ENCODE results near the gene SETD2. TPM values are rescaled to one million over a fixed set of nuclear protein-coding genes. Genes with fewer than 3 reads are reported as not detected.

SETD2 gene
- total RNA-seq, 2 experiments from 2014 or later, result 55.7 to 74.5 TPM

DNA sequence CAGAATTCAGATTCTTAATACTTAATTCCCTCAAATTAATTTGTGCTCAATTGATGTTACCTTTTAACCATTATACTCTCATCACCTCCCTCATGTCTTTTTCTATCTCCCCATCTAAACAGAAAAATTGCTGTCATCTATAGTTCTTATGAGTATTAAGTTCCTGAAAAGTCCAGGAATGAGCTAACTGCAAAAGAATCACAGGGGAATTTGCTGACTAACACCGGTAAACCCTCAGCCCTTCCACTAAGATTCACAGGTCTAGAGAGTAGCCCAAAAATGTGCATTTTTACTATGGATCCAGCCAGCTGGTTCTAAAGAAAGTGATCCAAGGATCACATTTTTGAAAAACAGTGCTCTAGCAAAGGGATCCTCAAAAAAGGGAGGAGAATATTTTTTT lies 67.0 kb downstream of the SETD2 start:
- no peaks in the 10 kb centered on the region for H3K9me2 ChIP-seq (ENCODE audit: insufficient read depth, low read length)
- H3K27ac ChIP-seq (ENCODE audit: low read depth, low read length, poor library complexity, severe bottlenecking), result no peak overlapping the region
- H3K4me3 ChIP-seq (ENCODE audit: low read depth, low read length, poor library complexity, severe bottlenecking), result no peak overlapping the region
- CTCF ChIA-PET (ENCODE audit: unreplicated experiment), result no interaction called here
- no peak overlapping the region for H3K4me2 ChIP-seq (ENCODE audit: low read length)
- H4K20me1 ChIP-seq (ENCODE audit: insufficient read depth, low read length), result peaks cover 3% of the 10 kb centered on the region; the same call in 1 of the 2 replicates
- no peaks in the 10 kb centered on the region for H3K4me1 ChIP-seq (ENCODE audit: insufficient read depth, low read length, poor library complexity, severe bottlenecking)
- H2AFZ ChIP-seq (ENCODE audit: low read length), result no peak overlapping the region
- BruUV-seq (replicated peaks), result TSS peak; percentile 23
- TF ChIP-seq EZH2phosphoT487 (IDR thresholded peaks at IDR 0.05; ENCODE audit: borderline replicate concordance, low read depth, low read length), result no peak
- TF ChIP-seq, protein P1, sequence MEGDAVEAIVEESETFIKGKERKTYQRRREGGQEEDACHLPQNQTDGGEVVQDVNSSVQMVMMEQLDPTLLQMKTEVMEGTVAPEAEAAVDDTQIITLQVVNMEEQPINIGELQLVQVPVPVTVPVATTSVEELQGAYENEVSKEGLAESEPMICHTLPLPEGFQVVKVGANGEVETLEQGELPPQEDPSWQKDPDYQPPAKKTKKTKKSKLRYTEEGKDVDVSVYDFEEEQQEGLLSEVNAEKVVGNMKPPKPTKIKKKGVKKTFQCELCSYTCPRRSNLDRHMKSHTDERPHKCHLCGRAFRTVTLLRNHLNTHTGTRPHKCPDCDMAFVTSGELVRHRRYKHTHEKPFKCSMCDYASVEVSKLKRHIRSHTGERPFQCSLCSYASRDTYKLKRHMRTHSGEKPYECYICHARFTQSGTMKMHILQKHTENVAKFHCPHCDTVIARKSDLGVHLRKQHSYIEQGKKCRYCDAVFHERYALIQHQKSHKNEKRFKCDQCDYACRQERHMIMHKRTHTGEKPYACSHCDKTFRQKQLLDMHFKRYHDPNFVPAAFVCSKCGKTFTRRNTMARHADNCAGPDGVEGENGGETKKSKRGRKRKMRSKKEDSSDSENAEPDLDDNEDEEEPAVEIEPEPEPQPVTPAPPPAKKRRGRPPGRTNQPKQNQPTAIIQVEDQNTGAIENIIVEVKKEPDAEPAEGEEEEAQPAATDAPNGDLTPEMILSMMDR (conservative IDR thresholded peaks at IDR 0.05; ENCODE audit: low read length), result no peak
- intact Hi-C loops (cut with micrococcal nuclease; ENCODE audit: unreplicated experiment), result no loop called here
- H3K9me3 ChIP-seq (ENCODE audit: low read length), result no peaks in the 10 kb centered on the region
- no peaks in the 10 kb centered on the region for H3K79me2 ChIP-seq (ENCODE audit: insufficient read depth, low read depth, low read length)
- POLR2A ChIA-PET, result interaction anchor here (0.9 kb wide), 1 partner anchor 14 kb away, joined by 5 read pairs; no protein-coding TSS in a partner anchor
- peaks cover 89% of the 10 kb centered on the region for H3K36me3 ChIP-seq (ENCODE audit: insufficient read depth, low read length)
- no peak for DNase-seq (ENCODE audit: low spot score)

- POLR2A ChIA-PET, result interaction anchor here (1.0 kb wide), 1 partner anchor 21 kb away, joined by 4 read pairs; no protein-coding TSS in a partner anchor
- TF ChIP-seq, protein P1 (conservative IDR thresholded peaks at IDR 0.05; ENCODE audit: low read length), result no peak
- no peak for TF ChIP-seq EZH2phosphoT487 (IDR thresholded peaks at IDR 0.05; ENCODE audit: borderline replicate concordance, low read depth, low read length)
- no peak overlapping the region for H2AFZ ChIP-seq (ENCODE audit: low read length)
- CTCF ChIA-PET (ENCODE audit: unreplicated experiment), result no interaction called here
- peaks cover 88% of the 10 kb centered on the region for H3K36me3 ChIP-seq (ENCODE audit: insufficient read depth, low read length)
- DNase-seq (ENCODE audit: low spot score), result no peak
- H3K27ac ChIP-seq (ENCODE audit: low read depth, low read length, poor library complexity, severe bottlenecking), result no peak overlapping the region
- H3K4me2 ChIP-seq (ENCODE audit: low read length), result no peak overlapping the region
- H3K79me2 ChIP-seq (ENCODE audit: insufficient read depth, low read depth, low read length), result peaks cover 8% of the 10 kb centered on the region; the same call in 1 of the 2 replicates
- H4K20me1 ChIP-seq (ENCODE audit: insufficient read depth, low read length), result 0 out of 2 replicates have a peak, but pooled peaks cover 3% of the 10 kb centered on the region
- no peak overlapping the region for H3K4me3 ChIP-seq (ENCODE audit: low read depth, low read length, poor library complexity, severe bottlenecking)
- intact Hi-C loops (cut with micrococcal nuclease; ENCODE audit: unreplicated experiment), result no loop called here
- no peaks in the 10 kb centered on the region for H3K9me3 ChIP-seq (ENCODE audit: low read length)
- no TSS peak for BruUV-seq (replicated peaks)
- H3K9me2 ChIP-seq (ENCODE audit: insufficient read depth, low read length), result no peaks in the 10 kb centered on the region
- H3K4me1 ChIP-seq (ENCODE audit: insufficient read depth, low read length, poor library complexity, severe bottlenecking), result no peaks in the 10 kb centered on the region
These were observed 71.8 kb downstream of the SETD2 start for GRCh38 chr3:47092090-47092489.

GRCh38 chr3:47089630-47090029 lies 74.3 kb downstream of the SETD2 start:
- intact Hi-C loops (cut with micrococcal nuclease; ENCODE audit: unreplicated experiment), result no loop called here
- Histone ChIP-seq H3K79me2 (ENCODE audit: insufficient read depth, low read depth, low read length) (peaks cover 8% of the 10 kb centered on the region; the same call in 1 of the 2 replicates), H2AFZ (ENCODE audit: low read length) (no peak overlapping the region), H3K36me3 (ENCODE audit: insufficient read depth, low read length) (peaks cover 89% of the 10 kb centered on the region), H3K9me2 (ENCODE audit: insufficient read depth, low read length) (no peaks in the 10 kb centered on the region), H3K4me1 (ENCODE audit: insufficient read depth, low read length, poor library complexity, severe bottlenecking) (no peaks in the 10 kb centered on the region), H4K20me1 (ENCODE audit: insufficient read depth, low read length) (0 out of 2 replicates have a peak, but pooled peaks cover 3% of the 10 kb centered on the region), H3K9me3 (ENCODE audit: low read length) (no peaks in the 10 kb centered on the region), H3K4me3 (ENCODE audit: low read depth, low read length, poor library complexity, severe bottlenecking) (no peak overlapping the region), H3K4me2 (ENCODE audit: low read length) (no peak overlapping the region), H3K27ac (ENCODE audit: low read depth, low read length, poor library complexity, severe bottlenecking) (no peak overlapping the region)
- ChIA-PET POLR2A (no interaction called here), CTCF (ENCODE audit: unreplicated experiment) (no interaction called here)
- TF ChIP-seq, protein P1 (conservative IDR thresholded peaks at IDR 0.05; ENCODE audit: low read length), result no peak
- no peak for TF ChIP-seq EZH2phosphoT487 (IDR thresholded peaks at IDR 0.05; ENCODE audit: borderline replicate concordance, low read depth, low read length)
- no peak for DNase-seq (ENCODE audit: low spot score)
- no TSS peak for BruUV-seq (replicated peaks)
